CD14-positive monocyte (primary cell): Measurements from ENCODE around the gene DAPK1. TPM values are rescaled to one million over a fixed set of nuclear protein-coding genes. Genes with fewer than 3 reads are reported as not detected.

Source experiments
- DNase-seq, 3 donors: peaks; one replicate each; pipeline ENCODE4 v3.0.0-alpha.2; 2011 to 2022
- H2AFZ ChIP-seq: 2 replicates; pipeline ENCODE4 v1.6.0; 2012; ENCODE audit warnings: mild to moderate bottlenecking, low read depth, low read length, inconsistent platforms; ENCODE audit not compliant: insufficient read depth, poor library complexity, severe bottlenecking
- H3K27ac ChIP-seq, 2 donors: 1 replicate in 1 of 2; 2 replicates in 1 of 2; pipeline ENCODE4 v1.5.1; 2012 to 2013; ENCODE audit warnings: low read length in 2 of 2, control low read depth in 1 of 2, inconsistent platforms in 1 of 2, low read depth in 1 of 2, mild to moderate bottlenecking in 1 of 2
- H3K27me3 ChIP-seq, 2 donors: one replicate each; pipeline versions ENCODE4 v1.6.0 to v1.6.1; 2011 to 2013; ENCODE audit warnings: low read length in 2 of 2; ENCODE audit not compliant: control insufficient read depth in 2 of 2, insufficient read depth in 2 of 2
- H3K36me3 ChIP-seq, 2 donors: replicated peaks in 1 of 2; 1 replicate in 1 of 2; 2 replicates in 1 of 2; pipeline versions ENCODE4 v1.5.1 to v1.6.1; 2012 to 2013; ENCODE audit warnings: low read length in 2 of 2, control low read depth in 1 of 2, inconsistent platforms in 1 of 2, mild to moderate bottlenecking in 1 of 2; ENCODE audit not compliant: insufficient read depth in 2 of 2, control insufficient read depth in 1 of 2
- H3K4me1 ChIP-seq, 2 donors: 1 replicate in 1 of 2; 2 replicates in 1 of 2; pipeline versions ENCODE4 v1.5.1 to v1.6.1; 2012 to 2013; ENCODE audit warnings: low read length in 2 of 2, control low read depth in 1 of 2, inconsistent platforms in 1 of 2, mild to moderate bottlenecking in 1 of 2, moderate library complexity in 1 of 2; ENCODE audit not compliant: insufficient read depth in 2 of 2, control insufficient read depth in 1 of 2
- H3K4me2 ChIP-seq: replicated peaks from 2 replicates; pipeline ENCODE3; 2012; ENCODE audit warnings: low read length, moderate library complexity, mild to moderate bottlenecking; ENCODE audit not compliant: poor library complexity, severe bottlenecking; ENCODE audit errors: extremely low read depth
- H3K4me3 ChIP-seq, 3 experiments: fragments of 200-600 bp in 1 of 3; sonication (generic) in 1 of 3; replicated peaks in 1 of 3; 1 replicate in 2 of 3; 2 replicates in 1 of 3; pipeline ENCODE4 v1.5.1; 2011 to 2013; ENCODE audit warnings: low read length in 3 of 3, mild to moderate bottlenecking in 3 of 3, control low read depth in 2 of 3, low read depth in 2 of 3, inconsistent platforms in 1 of 3, moderate library complexity in 1 of 3
- H3K79me2 ChIP-seq: 2 replicates; pipeline ENCODE4 v1.6.0; 2012; ENCODE audit warnings: mild to moderate bottlenecking, control low read depth, inconsistent platforms, low read length, moderate library complexity; ENCODE audit not compliant: insufficient read depth
- H3K9ac ChIP-seq: 2 replicates; pipeline ENCODE4 v1.6.0; 2017; ENCODE audit warnings: low read length, mild to moderate bottlenecking; ENCODE audit not compliant: insufficient read depth, poor library complexity, severe bottlenecking
- H3K9me3 ChIP-seq, 2 donors: replicated peaks in 1 of 2; 1 replicate in 1 of 2; 2 replicates in 1 of 2; pipeline versions ENCODE4 v1.5.1 to v1.6.1; 2012 to 2013; ENCODE audit warnings: low read length in 2 of 2, control low read depth in 1 of 2; ENCODE audit not compliant: control insufficient read depth in 1 of 2, insufficient read depth in 1 of 2
- H4K20me1 ChIP-seq: 2 replicates; pipeline ENCODE4 v1.6.0; 2012; ENCODE audit warnings: mild to moderate bottlenecking, low read length, control low read depth, moderate library complexity; ENCODE audit not compliant: insufficient read depth
- H3K27ac Mint-ChIP-seq, 7 donors: one replicate each; pipeline ENCODE4 v1.8.0; 2020; ENCODE audit warnings: mild to moderate bottlenecking in 7 of 7, mixed read lengths in 7 of 7, moderate library complexity in 6 of 7, inconsistent platforms in 2 of 7
- H3K27me3 Mint-ChIP-seq, 3 donors: one replicate each; pipeline ENCODE4 v1.8.0; 2021 to 2022; ENCODE audit warnings: low read depth in 3 of 3, mild to moderate bottlenecking in 3 of 3, mixed read lengths in 3 of 3, moderate library complexity in 3 of 3, inconsistent platforms in 1 of 3
- H3K36me3 Mint-ChIP-seq, 2 donors: one replicate each; pipeline ENCODE4 v1.8.0; 2020; ENCODE audit warnings: mixed read lengths in 2 of 2, inconsistent platforms in 1 of 2, mild to moderate bottlenecking in 1 of 2
- H3K4me1 Mint-ChIP-seq: one replicate; pipeline ENCODE4 v1.8.0; 2020; ENCODE audit warnings: mild to moderate bottlenecking, mixed read lengths
- H3K4me3 Mint-ChIP-seq, 2 donors: one replicate each; pipeline ENCODE4 v1.8.0; 2020; ENCODE audit warnings: mild to moderate bottlenecking in 2 of 2, mixed read lengths in 2 of 2, moderate library complexity in 1 of 2
- H3K9me3 Mint-ChIP-seq, 7 donors: one replicate each; pipeline ENCODE4 v1.8.0; 2020 to 2022; ENCODE audit warnings: mixed read lengths in 7 of 7, mild to moderate bottlenecking in 6 of 7, moderate library complexity in 6 of 7, inconsistent platforms in 2 of 7
- WGBS: methylation state at CpG from one replicate; pipeline ENCODE4 v1.1.5; 2013; ENCODE audit warnings: missing lambda C conversion rate; ENCODE audit not compliant: insufficient coverage; 5-methylcytosine and 5-hydroxymethylcytosine counted together
- intact Hi-C, 2 donors: fragments of 100-400 bp; cut with micrococcal nuclease; formaldehyde crosslinking; loops; one replicate each; pipeline versions ENCODE4 v1.15.0 to v1.15.1; 2023
- polyA plus RNA-seq, 3 donors: library from polyadenylated mRNA; depleted of rRNA in 1 of 3; unstranded in 2 of 3; stranded (reverse) in 1 of 3; fragments of 300-500 nt in 2 of 3; fragments of >200 nt in 1 of 3; fragmentation: Illumina TruSeq in 2 of 3; gene quantifications; 1 replicate in 2 of 3; 2 replicates in 1 of 3; pipeline ENCODE4 v1.2.3, GENCODE V29; 2012 to 2021
- TF ChIP-seq, protein P1 (sequence below): fragments of 200-600 bp; IDR thresholded peaks from one replicate; pipeline ENCODE4 v1.8.0; 2022; ENCODE audit warnings: antibody characterized with exemption, mild to moderate bottlenecking

The DAPK1 gene
- polyA plus RNA-seq, 3 donors: 24.1 to 102 (median 44.4) TPM

DNA sequence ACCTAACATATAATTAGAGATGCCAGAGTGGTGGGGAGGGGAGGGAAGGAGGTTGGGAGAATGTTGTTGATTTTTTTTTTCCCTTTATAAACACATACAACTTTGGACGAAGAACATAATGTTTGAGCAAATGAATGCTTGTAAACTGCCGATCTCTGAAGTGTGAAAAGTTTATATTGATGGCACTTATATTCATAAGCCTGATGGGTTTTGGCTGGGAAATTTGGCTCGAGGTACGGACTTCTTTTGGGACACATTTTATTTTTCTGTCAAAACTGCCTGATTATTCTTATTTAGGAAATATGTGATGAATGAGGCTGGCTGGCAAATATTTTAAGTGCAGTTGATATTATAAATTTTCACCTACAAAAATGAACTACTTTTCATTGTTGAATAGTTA, 9.9 kb downstream of the DAPK1 start:
- no peaks in the 10 kb centered on the region for H3K9me3 ChIP-seq
- Mint-ChIP-seq H3K4me1 (peaks cover 57% of the 10 kb centered on the region), H3K9me3 (peaks cover 0 to 3% (median 0%) of the 10 kb centered on the region in 7 donors), H3K36me3 (peaks cover 76 to 84% of the 10 kb centered on the region in 2 donors), H3K4me3 (no peak overlapping the region), H3K27me3 (peaks cover 0 to 6% (median 0%) of the 10 kb centered on the region in 3 donors), H3K27ac (no peak overlapping the region)
- no peak overlapping the region for H2AFZ ChIP-seq
- peaks cover 40 to 43% of the 10 kb centered on the region in 2 donors for H3K4me1 ChIP-seq
- H3K79me2 ChIP-seq: peaks cover 42% of the 10 kb centered on the region
- WGBS: no CpG with 5 or more reads among the region's 4 CpGs
- H3K4me3 ChIP-seq: no peak overlapping the region
- no peak for DNase-seq
- peaks cover 27 to 61% of the 10 kb centered on the region in 2 donors for H3K36me3 ChIP-seq
- no peak overlapping the region for H3K4me2 ChIP-seq
- TF ChIP-seq, protein P1, sequence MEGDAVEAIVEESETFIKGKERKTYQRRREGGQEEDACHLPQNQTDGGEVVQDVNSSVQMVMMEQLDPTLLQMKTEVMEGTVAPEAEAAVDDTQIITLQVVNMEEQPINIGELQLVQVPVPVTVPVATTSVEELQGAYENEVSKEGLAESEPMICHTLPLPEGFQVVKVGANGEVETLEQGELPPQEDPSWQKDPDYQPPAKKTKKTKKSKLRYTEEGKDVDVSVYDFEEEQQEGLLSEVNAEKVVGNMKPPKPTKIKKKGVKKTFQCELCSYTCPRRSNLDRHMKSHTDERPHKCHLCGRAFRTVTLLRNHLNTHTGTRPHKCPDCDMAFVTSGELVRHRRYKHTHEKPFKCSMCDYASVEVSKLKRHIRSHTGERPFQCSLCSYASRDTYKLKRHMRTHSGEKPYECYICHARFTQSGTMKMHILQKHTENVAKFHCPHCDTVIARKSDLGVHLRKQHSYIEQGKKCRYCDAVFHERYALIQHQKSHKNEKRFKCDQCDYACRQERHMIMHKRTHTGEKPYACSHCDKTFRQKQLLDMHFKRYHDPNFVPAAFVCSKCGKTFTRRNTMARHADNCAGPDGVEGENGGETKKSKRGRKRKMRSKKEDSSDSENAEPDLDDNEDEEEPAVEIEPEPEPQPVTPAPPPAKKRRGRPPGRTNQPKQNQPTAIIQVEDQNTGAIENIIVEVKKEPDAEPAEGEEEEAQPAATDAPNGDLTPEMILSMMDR: no peak
- H3K9ac ChIP-seq: no peak overlapping the region
- intact Hi-C loops: loop anchor here (10.0 kb wide), 2 partner anchors 47 to 287 kb away; no protein-coding TSS in a partner anchor
- H3K27ac ChIP-seq: no peak overlapping the region
- peaks cover 48% of the 10 kb centered on the region for H4K20me1 ChIP-seq
- H3K27me3 ChIP-seq: no peaks in the 10 kb centered on the region

DNA sequence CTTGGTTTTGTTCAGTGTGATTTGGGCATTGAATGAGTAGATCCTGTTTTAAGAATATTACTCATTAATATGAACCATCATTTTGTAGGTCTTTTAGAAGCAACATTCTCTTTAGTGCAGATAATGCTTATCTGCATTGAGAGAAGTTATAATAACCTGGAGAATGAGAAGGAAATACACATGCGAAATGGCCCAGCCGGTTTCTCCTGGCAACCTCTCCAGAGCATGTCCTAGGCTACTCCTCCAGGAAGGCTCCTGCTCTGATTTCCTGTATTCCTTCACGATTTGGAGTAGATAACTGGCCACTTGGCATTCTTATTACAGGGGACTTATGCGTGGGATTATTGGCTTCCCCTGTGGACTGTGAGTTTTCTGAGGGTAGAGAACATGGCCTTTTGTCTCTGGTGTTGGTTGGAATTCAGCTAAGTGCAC, 12.6 kb downstream of the DAPK1 start:
- H3K36me3 ChIP-seq: peaks cover 23 to 55% of the 10 kb centered on the region in 2 donors
- H2AFZ ChIP-seq: no peak overlapping the region
- H3K27ac ChIP-seq: peak overlapping the region in 1 of 2 donors; percentile 36
- TF ChIP-seq, protein P1: no peak
- H3K4me1 Mint-ChIP-seq: peaks cover 64% of the 10 kb centered on the region
- H3K4me1 ChIP-seq: peaks cover 48 to 51% of the 10 kb centered on the region in 2 donors
- no peak overlapping the region for H3K4me3 Mint-ChIP-seq
- H3K4me3 ChIP-seq: no peak overlapping the region
- peaks cover 0 to 3% (median 0%) of the 10 kb centered on the region in 7 donors for H3K9me3 Mint-ChIP-seq
- peak overlapping the region in 3 of 7 donors; percentile 43 to 82 (median 79) for H3K27ac Mint-ChIP-seq
- H3K36me3 Mint-ChIP-seq: peaks cover 72 to 80% of the 10 kb centered on the region in 2 donors
- H3K9ac ChIP-seq: no peak overlapping the region
- intact Hi-C loops: loop anchor here in 1 of 2 donors (5.0 kb wide), 1 partner anchor 102 kb away; no protein-coding TSS in a partner anchor
- H3K27me3 ChIP-seq: no peaks in the 10 kb centered on the region
- peaks cover 0 to 6% (median 0%) of the 10 kb centered on the region in 3 donors for H3K27me3 Mint-ChIP-seq
- H3K9me3 ChIP-seq: no peaks in the 10 kb centered on the region
- no peak for DNase-seq
- H3K79me2 ChIP-seq: peaks cover 17% of the 10 kb centered on the region
- peaks cover 29% of the 10 kb centered on the region for H4K20me1 ChIP-seq
- WGBS: 75% methylated on average over 2 of the region's 4 CpGs
- no peak overlapping the region for H3K4me2 ChIP-seq
